H7 (cell line): ENCODE results near the gene ABCD1. TPM values are rescaled to one million over a fixed set of nuclear protein-coding genes. Genes with fewer than 3 reads are reported as not detected.
"Not testable (repeated sequence)": the region's sequence is repeated elsewhere in the genome, so short reads cannot be mapped to it uniquely, and the experiment has no call there.

Source experiments
- DNase-seq: peaks from one replicate; pipeline ENCODE4 v3.0.0; 2012
- H3K27me3 ChIP-seq: 2 replicates; pipeline ENCODE4 v1.6.0; 2011; ENCODE audit warnings: mild to moderate bottlenecking, low read length; ENCODE audit not compliant: control insufficient read depth, insufficient read depth
- H3K36me3 ChIP-seq: replicated peaks from 2 replicates; pipeline ENCODE4 v1.5.1; 2011; ENCODE audit warnings: low read length; ENCODE audit not compliant: control insufficient read depth, insufficient read depth
- H3K4me3 ChIP-seq: 2 replicates; pipeline ENCODE4 v1.5.1; 2011; ENCODE audit warnings: low read depth, mild to moderate bottlenecking, control low read depth, low read length, moderate library complexity; ENCODE audit not compliant: insufficient read depth
- total RNA-seq: library from RNA; depleted of rRNA; stranded (reverse); fragments of >200 nt; shearing (Covaris generic); gene quantifications from 2 replicates; pipeline ENCODE4 v1.2.3, GENCODE V29; 2014

Gene ABCD1
- total RNA-seq, 1 experiment from 2014 or later = 17.1 TPM

DNA sequence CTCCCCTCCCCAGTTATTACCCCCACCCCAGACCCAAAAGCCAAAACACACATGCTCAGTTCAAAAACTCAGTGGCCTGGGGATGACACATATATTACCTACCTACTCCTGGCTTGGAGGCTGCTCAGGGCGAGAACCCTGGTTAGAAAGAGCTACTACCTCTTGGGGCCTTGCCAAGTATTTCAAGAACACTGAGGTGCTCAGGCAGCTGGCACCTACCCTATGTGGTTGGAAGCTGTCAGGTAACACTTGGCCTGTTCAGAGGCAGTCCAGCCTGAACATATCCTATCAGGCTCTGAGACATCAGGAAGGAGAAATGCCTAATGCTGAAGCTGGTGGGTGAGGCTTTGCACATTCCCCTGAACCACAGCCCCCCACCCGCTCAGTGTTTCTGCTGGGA, 5.4 kb upstream of the ABCD1 start:
- Histone ChIP-seq H3K4me3 (no peak overlapping the region), H3K27me3 (no peaks in the 10 kb centered on the region), H3K36me3 (peaks cover 25% of the 10 kb centered on the region)
- DNase-seq = no peak

DNA sequence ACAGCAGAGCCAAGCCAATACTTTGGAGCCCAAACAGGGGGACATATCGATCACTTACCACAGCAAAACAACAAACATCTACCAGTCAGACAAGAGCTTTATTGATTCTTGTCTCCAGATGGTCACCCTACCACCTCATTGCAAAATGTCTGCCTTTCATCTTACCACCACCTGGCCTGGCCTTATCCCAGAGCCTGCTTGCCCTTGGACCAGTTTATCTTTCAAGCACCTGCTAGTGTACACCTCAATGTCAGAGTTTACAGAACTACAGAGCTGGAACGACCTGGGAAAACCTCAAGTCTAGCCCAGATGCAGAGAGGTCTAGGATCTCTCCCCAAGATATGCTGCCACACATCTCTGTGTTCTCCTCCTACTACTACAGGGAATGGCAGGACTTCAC, 5.0 kb upstream of the ABCD1 start:
- DNase-seq = no peak
- H3K4me3 ChIP-seq = no peak overlapping the region
- H3K36me3 ChIP-seq = peaks cover 24% of the 10 kb centered on the region
- no peaks in the 10 kb centered on the region for H3K27me3 ChIP-seq

DNA sequence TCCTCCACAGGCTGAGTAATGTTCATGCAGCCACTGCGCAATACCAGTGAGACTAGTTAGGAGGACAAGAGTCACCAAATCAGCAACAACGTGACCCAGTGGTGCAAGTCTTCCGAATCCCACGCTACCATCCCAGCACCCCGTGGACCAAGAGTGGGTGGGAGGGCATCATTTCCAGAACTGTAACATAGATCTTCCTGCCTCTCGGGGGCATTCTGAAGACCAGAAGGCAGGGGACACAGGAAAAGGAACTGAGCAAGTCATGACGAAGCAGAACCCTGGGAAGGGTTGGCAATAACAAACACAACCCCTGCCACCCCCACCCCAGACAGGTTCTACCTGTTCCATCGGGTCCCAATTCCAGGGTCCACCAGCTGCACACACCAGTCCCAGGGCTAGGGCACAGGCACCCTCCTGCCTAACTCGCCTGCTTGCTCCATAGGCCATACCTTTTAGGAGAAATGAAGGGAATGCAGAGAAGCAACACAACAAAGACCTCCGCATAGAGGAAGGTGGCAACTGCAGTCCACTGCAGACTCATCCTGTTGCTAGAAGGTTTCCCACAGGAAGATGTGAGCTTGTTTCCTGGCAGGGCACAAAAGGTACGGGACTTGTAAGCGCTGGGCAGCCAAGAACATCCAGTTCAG, 1.8 kb upstream of the ABCD1 start:
- Histone ChIP-seq H3K27me3 (no peaks in the 10 kb centered on the region), H3K36me3 (peaks cover 17% of the 10 kb centered on the region), H3K4me3 (peak overlapping the region; percentile 68)
- no peak for DNase-seq

DNA sequence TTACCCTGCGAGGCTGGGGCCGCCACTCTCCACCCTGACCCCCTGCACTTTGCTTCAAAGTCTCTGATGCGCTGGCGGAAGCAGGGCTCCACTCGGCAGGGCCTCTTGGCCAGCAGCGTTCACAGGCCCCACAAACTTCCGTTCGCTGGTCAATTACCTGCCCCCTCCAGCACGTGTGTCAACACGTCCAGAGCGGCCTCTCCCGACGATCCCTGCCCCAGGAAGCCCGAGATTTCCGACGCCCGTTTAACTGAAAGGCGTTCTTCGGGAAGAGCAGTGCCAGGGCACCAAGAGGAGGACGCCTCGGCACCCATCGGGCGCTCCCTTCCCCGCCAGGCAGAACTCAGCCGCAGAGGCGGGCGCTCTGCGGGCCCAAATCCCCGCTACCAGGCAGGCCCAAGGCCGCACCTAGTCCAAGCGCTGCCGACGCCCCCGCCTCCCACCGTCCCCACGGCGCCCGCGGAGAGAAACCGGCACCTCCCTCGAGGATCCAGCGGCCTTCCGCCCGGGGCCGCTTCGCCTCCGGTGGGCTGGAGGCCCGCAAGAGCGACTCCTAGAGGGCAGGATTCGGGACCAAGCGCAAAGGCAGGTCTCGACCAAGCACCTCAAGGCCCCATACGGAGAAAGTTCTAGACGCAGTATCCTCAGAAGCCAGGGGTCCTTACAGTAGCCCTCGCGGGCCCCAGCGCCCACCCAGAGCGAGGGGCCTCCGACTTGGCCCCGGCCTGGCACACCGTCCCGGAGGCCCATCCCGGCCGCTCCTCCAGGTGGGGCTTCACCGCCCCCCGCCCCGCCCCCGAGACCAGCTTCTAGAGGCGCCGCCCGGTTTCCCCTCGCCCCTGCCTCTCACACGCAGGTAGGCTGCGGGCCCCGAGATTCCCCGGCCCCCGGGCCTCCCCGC, 1.1 kb upstream of the ABCD1 start:
- no peaks in the 10 kb centered on the region for H3K27me3 ChIP-seq
- peak; percentile 91 for DNase-seq
- peaks cover 17% of the 10 kb centered on the region for H3K36me3 ChIP-seq
- peak overlapping the region; percentile 68 for H3K4me3 ChIP-seq

DNA sequence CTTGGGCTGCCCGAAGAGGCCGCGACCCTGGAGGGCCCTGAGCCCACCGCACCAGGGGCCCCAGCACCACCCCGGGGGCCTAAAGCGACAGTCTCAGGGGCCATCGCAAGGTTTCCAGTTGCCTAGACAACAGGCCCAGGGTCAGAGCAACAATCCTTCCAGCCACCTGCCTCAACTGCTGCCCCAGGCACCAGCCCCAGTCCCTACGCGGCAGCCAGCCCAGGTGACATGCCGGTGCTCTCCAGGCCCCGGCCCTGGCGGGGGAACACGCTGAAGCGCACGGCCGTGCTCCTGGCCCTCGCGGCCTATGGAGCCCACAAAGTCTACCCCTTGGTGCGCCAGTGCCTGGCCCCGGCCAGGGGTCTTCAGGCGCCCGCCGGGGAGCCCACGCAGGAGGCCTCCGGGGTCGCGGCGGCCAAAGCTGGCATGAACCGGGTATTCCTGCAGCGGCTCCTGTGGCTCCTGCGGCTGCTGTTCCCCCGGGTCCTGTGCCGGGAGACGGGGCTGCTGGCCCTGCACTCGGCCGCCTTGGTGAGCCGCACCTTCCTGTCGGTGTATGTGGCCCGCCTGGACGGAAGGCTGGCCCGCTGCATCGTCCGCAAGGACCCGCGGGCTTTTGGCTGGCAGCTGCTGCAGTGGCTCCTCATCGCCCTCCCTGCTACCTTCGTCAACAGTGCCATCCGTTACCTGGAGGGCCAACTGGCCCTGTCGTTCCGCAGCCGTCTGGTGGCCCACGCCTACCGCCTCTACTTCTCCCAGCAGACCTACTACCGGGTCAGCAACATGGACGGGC, 579 bp downstream of the ABCD1 start:
- peak; percentile 80 for DNase-seq
- H3K36me3 ChIP-seq = peaks cover 7% of the 10 kb centered on the region
- H3K27me3 ChIP-seq = no peaks in the 10 kb centered on the region
- H3K4me3 ChIP-seq = peak overlapping the region; percentile 25

DNA sequence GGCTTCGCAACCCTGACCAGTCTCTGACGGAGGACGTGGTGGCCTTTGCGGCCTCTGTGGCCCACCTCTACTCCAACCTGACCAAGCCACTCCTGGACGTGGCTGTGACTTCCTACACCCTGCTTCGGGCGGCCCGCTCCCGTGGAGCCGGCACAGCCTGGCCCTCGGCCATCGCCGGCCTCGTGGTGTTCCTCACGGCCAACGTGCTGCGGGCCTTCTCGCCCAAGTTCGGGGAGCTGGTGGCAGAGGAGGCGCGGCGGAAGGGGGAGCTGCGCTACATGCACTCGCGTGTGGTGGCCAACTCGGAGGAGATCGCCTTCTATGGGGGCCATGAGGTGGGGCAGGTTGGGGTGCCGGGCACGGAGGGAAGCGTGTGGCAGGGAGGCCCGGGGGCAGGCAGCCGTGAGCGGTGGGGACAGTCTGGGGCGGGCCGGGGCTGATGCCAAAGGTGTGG, 1.2 kb downstream of the ABCD1 start:
- Histone ChIP-seq H3K4me3 (no peak overlapping the region), H3K36me3 (peaks cover 3% of the 10 kb centered on the region; the same call in 1 of the 2 replicates), H3K27me3 (no peaks in the 10 kb centered on the region)
- DNase-seq = peak; percentile 37

DNA sequence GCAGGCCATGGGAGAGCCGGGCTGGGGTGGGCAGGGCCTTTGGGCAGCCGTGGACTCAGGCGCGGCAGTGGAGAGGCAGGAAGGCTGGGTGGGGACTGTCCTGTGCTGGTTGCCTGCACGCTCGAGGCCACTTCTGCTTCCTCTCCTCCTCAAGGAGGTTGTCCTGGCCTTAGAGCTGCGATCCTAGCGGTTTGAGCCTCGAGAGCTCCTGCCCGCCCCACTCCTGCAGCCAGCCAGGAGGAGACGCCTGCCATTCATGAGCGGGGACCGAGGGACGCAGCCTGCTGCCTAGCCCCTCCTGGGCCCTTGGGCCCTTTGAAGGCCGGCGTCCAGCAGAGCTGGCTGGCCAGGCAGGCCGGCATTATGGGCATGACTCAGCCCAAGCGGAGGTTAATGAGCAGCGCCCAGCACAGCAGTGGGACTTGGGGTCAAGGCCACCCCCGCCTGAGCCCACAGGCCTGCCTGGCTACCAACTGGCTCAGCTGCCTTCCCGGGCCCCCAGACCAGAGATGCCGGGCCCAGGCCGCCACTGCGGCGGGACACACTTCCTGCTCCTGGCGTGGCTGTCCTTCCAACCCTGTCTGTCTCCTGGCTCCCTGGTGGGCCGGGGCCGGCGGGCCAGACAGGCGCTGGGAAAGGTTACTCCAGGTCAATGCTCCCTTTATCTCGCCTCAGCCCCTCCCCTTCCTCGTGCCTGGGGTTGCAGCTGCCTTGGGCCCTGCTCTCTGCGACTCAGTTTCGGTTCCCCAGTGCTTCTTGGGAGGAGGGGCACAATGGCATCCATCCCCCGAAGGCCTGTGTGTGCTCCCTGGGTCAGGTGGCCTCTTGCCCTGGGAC, 1.8 kb downstream of the ABCD1 start:
- Histone ChIP-seq H3K36me3 (0 out of 2 replicates have a peak, but pooled peaks cover 3% of the 10 kb centered on the region), H3K4me3 (no peak overlapping the region), H3K27me3 (no peaks in the 10 kb centered on the region)
- peak; percentile 92 for DNase-seq

DNA sequence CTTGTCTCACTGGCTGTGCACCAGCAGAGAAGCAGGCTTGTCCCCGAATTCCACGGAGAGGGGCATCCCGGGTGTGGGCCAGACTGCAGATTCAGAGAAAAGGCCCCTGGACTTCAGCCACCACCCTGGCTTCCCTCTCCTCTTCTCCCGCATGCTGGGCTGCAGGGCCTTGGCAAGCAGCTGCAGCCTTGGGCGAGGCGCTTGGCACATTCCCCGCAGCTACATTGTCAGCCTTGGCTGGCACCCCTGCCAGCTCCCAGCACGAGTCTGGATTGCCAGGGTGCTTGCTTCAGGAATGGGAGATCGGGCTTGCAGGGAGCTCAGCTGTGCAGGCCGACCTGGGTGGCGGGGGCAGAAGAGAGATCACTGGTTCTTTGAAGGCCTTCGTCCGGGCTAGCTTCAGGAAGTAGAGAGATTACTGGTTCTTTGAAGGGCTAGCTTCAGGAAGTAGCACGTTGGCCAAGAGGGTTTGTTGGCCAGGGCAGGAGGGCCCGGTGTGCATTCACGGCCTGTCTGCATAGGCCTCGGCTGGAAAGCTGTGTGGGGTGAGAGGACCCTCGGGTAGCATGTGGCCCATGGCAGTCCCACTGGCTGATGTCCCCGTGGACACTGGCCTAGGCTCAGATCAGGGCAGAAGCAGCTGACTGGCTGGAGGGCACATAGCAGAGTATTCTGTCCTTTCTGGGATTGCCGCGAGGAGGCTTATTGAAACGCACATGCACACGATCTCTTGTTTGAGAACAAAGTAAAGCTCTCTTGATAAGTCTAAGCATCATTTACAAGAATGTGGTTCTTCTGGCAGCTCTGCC, 2.7 kb downstream of the ABCD1 start:
- H3K4me3 ChIP-seq = no peak overlapping the region

DNA sequence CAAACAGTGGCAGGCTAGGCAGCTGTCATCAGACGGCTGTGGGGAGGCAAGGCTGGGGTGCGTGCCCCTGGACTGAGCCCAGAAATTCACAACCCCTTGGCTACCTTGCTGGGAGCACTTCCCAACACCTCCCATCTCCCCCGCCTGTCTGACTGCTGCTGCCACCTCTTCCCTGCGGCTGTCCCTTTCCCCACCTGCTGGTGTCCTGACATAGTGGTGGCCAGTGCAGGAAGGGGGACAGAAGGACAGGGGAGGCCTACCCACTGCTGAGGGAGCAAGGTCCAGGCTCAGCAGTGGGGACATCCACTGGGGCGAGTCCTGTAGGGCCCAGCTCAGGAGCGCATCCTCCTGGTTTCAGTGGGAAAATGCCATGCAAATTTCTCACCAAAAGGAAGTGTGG, 3.4 kb downstream of the ABCD1 start:
- Histone ChIP-seq H3K4me3 (no peak overlapping the region), H3K27me3 (no peaks in the 10 kb centered on the region), H3K36me3 (no peaks in the 10 kb centered on the region)
- peak; percentile 43 for DNase-seq

More for the DNA sequence above, 2.7 kb downstream of the ABCD1 start:
- no peak for DNase-seq
- H3K36me3 ChIP-seq = 0 out of 2 replicates have a peak, but pooled peaks cover 2% of the 10 kb centered on the region
- no peaks in the 10 kb centered on the region for H3K27me3 ChIP-seq

DNA sequence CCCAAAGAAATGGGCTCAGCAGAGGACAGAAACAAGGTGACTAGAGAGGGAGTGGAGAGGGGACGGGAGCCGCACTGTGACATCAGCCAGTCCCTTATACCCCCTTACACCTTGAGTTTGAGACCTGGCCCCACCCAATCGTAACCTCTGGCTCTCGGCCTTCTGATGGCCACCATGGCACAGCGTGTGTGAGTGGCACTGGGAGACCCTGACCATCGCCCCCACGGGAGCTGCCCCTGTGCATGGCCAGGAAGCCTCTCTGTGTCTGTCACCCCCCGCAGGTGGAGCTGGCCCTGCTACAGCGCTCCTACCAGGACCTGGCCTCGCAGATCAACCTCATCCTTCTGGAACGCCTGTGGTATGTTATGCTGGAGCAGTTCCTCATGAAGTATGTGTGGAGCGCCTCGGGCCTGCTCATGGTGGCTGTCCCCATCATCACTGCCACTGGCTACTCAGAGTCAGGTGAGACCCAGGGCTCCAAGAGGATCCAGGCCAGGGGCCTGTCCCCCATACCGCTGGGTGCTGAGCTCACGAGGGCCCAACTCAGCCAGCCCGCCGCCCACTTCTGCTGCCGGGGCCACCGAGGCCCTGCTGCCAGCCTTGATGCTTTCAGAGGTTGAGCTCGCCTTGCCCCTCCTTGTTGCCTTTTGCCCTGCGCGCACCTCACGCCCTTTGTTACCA, 4.4 kb downstream of the ABCD1 start:
- Histone ChIP-seq H3K4me3 (no peak overlapping the region), H3K27me3 (no peaks in the 10 kb centered on the region), H3K36me3 (no peaks in the 10 kb centered on the region)
- DNase-seq = no peak

DNA sequence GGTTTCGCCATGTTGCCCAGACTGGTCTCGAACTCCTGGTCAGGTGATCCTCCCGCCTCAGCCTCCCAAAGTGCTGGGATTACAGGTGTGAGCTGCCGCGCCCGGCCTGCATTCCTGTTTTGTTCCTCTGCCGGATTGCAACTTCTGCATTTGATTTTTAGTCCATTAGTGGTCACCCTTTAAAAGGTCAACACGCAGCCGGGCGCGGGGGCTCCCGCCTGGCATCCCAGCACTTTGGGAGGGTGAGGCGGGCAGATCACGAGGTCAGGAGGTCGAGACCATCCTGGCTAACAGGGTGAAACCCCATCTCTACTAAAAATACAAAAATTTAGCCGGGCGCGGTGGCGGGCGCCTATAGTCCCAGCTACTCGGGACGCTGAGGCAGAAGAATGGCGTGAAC, 5.5 kb downstream of the ABCD1 start:
- H3K27me3 ChIP-seq, H3K4me3 ChIP-seq, H3K36me3 ChIP-seq, DNase-seq: not testable (repeated sequence)

DNA sequence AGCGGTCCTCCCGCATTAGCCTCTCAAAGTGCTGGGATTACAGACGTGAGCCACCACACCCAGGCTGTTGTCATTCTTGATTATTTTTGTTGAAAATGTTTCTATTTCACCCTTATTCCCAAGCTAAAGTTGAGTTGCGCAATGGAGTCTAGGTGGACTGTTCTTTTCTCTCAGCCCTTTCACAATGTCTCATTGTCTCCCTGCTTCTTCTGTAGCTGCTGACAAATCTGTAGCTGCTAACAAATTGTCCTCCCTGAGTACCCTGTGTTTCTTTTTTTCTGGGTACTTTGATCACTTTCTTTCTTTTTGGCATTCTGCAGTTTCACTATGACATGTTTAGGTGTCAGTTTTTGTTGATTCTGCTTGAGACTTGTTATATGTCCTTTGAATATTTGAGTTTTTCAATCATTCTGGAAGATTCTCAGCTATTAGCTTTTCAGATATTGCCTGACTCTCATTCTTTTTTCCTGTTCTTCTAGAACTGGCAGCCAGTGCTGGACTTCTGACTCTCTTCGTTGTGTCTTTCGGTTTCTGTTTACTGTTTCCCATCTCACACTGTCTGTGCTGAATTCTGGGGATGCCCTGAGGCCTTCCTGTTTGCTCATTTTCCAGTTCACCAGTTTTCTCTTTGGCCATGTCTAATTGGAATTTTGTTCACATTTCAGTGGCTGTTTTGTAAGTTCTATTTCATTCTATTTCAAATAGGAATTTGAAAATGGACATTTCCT, 6.6 kb downstream of the ABCD1 start:
- no peak for DNase-seq
- H3K36me3 ChIP-seq = no peaks in the 10 kb centered on the region
- H3K27me3 ChIP-seq = no peaks in the 10 kb centered on the region
- no peak overlapping the region for H3K4me3 ChIP-seq
